Pancreas (tissue), 10 donors: Measurements from ENCODE around the gene CDC27. TPM values are rescaled to one million over a fixed set of nuclear protein-coding genes. Genes with fewer than 3 reads are reported as not detected.
"Not testable (repeated sequence)": the region's sequence is repeated elsewhere in the genome, so short reads cannot be mapped to it uniquely, and the experiment has no call there.

Source experiments
- ATAC-seq, 4 donors: fragments of 200-7000 bp; cut with Tn5 transposase; one replicate each; pipeline versions ENCODE4 v1.8.0 to v1.9.1; 2020; ENCODE audit warnings: mild to moderate bottlenecking in 4 of 4, moderate library complexity in 4 of 4
- DNase-seq, 6 donors: peaks; one replicate each; pipeline ENCODE4 v3.0.0-alpha.2; 2020
- FAIRE-seq: peaks from 2 replicates; lab custom pipeline; 2012; peaks lifted over from hg19 to GRCh38; lab: Jason Lieb, UNC
- H3K27ac ChIP-seq, 4 donors: fragments of 200-600 bp; sonication (generic); 1 replicate in 3 of 4; 2 replicates in 1 of 4; pipeline versions ENCODE4 v1.5.0 to v1.8.0; 2020
- H3K27me3 ChIP-seq, 4 donors: fragments of 200-600 bp; one replicate each; pipeline ENCODE4 v1.8.0; 2021
- H3K36me3 ChIP-seq, 3 donors: fragments of 200-600 bp; sonication (generic) in 1 of 3; one replicate each; pipeline versions ENCODE4 v1.5.0 to v1.8.0; 2020 to 2021
- H3K4me1 ChIP-seq, 3 donors: fragments of 200-600 bp; one replicate each; pipeline ENCODE4 v1.8.0; 2021
- H3K4me3 ChIP-seq, 4 donors: fragments of 200-600 bp; sonication (generic) in 2 of 4; one replicate each; pipeline versions ENCODE4 v1.5.0 to v1.8.0; 2020 to 2021
- H3K9me3 ChIP-seq, 4 donors: fragments of 200-600 bp; one replicate each; pipeline ENCODE4 v1.8.0; 2021
- WGBS, 2 donors: extraction: QIAGEN DNeasy Blood & Tissue Kit; methylation state at CpG; one replicate each; pipeline ENCODE4 v1.1.7; 2013; 5-methylcytosine and 5-hydroxymethylcytosine counted together
- intact Hi-C, 3 donors: fragments of 100-400 bp; cut with DNase I; formaldehyde crosslinking; loops; one replicate each; pipeline versions ENCODE4 v1.11.1 to v1.14.2; 2022
- polyA plus RNA-seq, 2 donors: library from polyadenylated mRNA; stranded (reverse); fragments of 200-250 nt; gene quantifications; one replicate each; pipeline ENCODE4 v1.2.3, GENCODE V29; 2013
- total RNA-seq, 6 donors: library from RNA; stranded (reverse); fragmentation: NEBNext Ultra II Directional in 4 of 6; extraction: Animal tissue kit (Norgen Biotek cat#: 25700) in 4 of 6; gene quantifications; one replicate each; pipeline versions ENCODE4 v1.2.1 to v1.2.4, GENCODE V29; 2021 to 2023
- TF ChIP-seq, protein P1 (sequence below), 4 donors: fragments of 200-600 bp; sonication (generic) in 3 of 4; IDR thresholded peaks; one replicate each; pipeline versions ENCODE4 v1.5.0 to v1.8.0; 2021; ENCODE audit warnings: antibody characterized with exemption in 4 of 4
- donor health status: healthy with polysubstance abuse.
- donor health status: DM: no; HTN: no; CAD: no; lungs with moderate emphysema.
- donor health status: DM: no; HTN: no; CAD: no.
- donor health status: control.
- donor health status: control.
- donor health status: Bipolar disorder and iron deficiency.
- donor health status: DM: yes; HTN: yes; CAD: no.
- donor health status: DM: no; HTN: no; CAD: no.
- donor health status: DM: no; HTN: no; CAD: no.
- donor health status: DM: yes; HTN: yes; CAD: no.

CDC27 gene
- total and polyA plus RNA-seq, 8 donors, result 6.5 to 42.7 (median 26.3) TPM

GRCh38 chr17:47224966-47225365, 35.9 kb upstream of the CDC27 start:
- no peak for FAIRE-seq
- Histone ChIP-seq H3K4me1 (peaks cover 0 to 18% (median 6%) of the 10 kb centered on the region in 3 donors), H3K4me3 (no peak overlapping the region), H3K36me3 (no peaks in the 10 kb centered on the region), H3K27ac (peak overlapping the region in 2 of 4 donors; percentile 33 to 59), H3K9me3 (no peaks in the 10 kb centered on the region), H3K27me3 (no peaks in the 10 kb centered on the region)
- DNase-seq, result no peak
- intact Hi-C loops, result loop anchor here in 1 of 3 donors (5.0 kb wide), 1 partner anchor 87 kb away; no protein-coding TSS in a partner anchor
- TF ChIP-seq, protein P1, sequence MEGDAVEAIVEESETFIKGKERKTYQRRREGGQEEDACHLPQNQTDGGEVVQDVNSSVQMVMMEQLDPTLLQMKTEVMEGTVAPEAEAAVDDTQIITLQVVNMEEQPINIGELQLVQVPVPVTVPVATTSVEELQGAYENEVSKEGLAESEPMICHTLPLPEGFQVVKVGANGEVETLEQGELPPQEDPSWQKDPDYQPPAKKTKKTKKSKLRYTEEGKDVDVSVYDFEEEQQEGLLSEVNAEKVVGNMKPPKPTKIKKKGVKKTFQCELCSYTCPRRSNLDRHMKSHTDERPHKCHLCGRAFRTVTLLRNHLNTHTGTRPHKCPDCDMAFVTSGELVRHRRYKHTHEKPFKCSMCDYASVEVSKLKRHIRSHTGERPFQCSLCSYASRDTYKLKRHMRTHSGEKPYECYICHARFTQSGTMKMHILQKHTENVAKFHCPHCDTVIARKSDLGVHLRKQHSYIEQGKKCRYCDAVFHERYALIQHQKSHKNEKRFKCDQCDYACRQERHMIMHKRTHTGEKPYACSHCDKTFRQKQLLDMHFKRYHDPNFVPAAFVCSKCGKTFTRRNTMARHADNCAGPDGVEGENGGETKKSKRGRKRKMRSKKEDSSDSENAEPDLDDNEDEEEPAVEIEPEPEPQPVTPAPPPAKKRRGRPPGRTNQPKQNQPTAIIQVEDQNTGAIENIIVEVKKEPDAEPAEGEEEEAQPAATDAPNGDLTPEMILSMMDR (IDR thresholded peaks at IDR 0.05), result no peak
- 67 to 68% methylated on average over 1 of the region's 1 CpG for WGBS, 2 donors
- peak in 1 of 4 donors; percentile 6 for ATAC-seq

DNA sequence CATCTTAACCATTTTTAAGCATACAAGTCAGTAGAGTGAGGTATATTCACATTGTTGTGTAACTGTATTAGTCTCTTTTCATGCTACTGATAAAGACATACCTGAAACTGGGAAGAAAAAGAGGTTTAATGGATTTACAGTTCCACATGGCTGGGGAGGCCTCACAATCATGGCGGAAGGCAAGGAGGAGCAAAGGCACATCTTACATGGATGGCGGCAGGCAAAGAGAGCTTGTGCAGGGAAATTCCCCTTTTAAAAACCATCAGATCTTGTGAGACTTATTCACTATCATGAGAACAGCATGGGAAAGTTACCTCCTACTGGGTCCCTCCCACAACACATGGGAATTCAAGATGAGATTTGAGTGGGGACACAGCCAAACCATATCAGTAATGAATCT, 35.0 kb upstream of the CDC27 start:
- ATAC-seq, H3K36me3 ChIP-seq, FAIRE-seq, H3K27ac ChIP-seq, H3K9me3 ChIP-seq, intact Hi-C loops, H3K4me3 ChIP-seq, DNase-seq, H3K27me3 ChIP-seq: not testable (repeated sequence)
- H3K4me1 ChIP-seq, result peaks cover 0 to 17% (median 5%) of the 10 kb centered on the region in 3 donors
- WGBS, 2 donors, result 96 to 99% methylated on average over 2 of the region's 2 CpGs

GRCh38 chr17:47223460-47223859, 34.4 kb upstream of the CDC27 start:
- Histone ChIP-seq H3K27ac (no peak overlapping the region), H3K27me3 (no peaks in the 10 kb centered on the region), H3K4me1 (peaks cover 0 to 17% (median 5%) of the 10 kb centered on the region in 3 donors), H3K4me3 (no peak overlapping the region), H3K9me3 (no peaks in the 10 kb centered on the region), H3K36me3 (no peaks in the 10 kb centered on the region)
- 44 to 58% methylated on average over 5 of the region's 5 CpGs for WGBS, 2 donors
- ATAC-seq (peak in 1 of 4 donors; percentile 25), DNase-seq (no peak), FAIRE-seq (no peak)
- intact Hi-C loops, result no loop called here
- TF ChIP-seq, protein P1 (IDR thresholded peaks at IDR 0.05), result no peak

GRCh38 chr17:47223007-47223406, 33.9 kb upstream of the CDC27 start:
- no peak for ATAC-seq
- no peak for DNase-seq
- intact Hi-C loops, result no loop called here
- no peaks in the 10 kb centered on the region for H3K36me3 ChIP-seq
- no peaks in the 10 kb centered on the region for H3K9me3 ChIP-seq
- no peak overlapping the region for H3K27ac ChIP-seq
- TF ChIP-seq, protein P1 (IDR thresholded peaks at IDR 0.05), result no peak
- 81 to 95% methylated on average over 3 of the region's 3 CpGs for WGBS, 2 donors
- FAIRE-seq, result no peak
- H3K27me3 ChIP-seq, result no peaks in the 10 kb centered on the region
- H3K4me3 ChIP-seq, result no peak overlapping the region
- peaks cover 0 to 17% (median 5%) of the 10 kb centered on the region in 3 donors for H3K4me1 ChIP-seq

DNA sequence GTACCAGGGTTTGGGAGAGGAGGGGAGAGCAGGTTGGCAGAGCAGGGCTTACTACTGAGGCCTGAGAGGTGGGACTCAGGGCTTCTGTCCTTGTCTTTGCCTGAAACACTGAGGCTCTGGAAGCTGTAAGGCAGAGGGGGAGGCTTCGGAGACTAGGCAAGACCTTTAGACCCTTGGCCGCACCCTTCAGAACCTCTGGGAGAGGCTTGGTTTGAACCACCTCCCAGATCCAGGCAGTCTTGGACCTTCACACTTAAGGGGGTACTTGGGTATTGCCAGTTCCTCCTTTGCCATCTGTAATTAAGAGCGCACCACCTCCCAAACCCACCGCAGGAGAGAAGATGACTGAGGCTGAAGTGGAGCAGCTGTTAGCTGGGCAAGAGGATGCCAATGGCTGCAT, 33.0 kb upstream of the CDC27 start:
- no peak for ATAC-seq
- intact Hi-C loops, result no loop called here
- WGBS, 2 donors, result 90 to 94% methylated on average over 4 of the region's 4 CpGs
- TF ChIP-seq, protein P1 (IDR thresholded peaks at IDR 0.05), result no peak
- Histone ChIP-seq H3K4me3 (no peak overlapping the region), H3K4me1 (peaks cover 0 to 17% (median 5%) of the 10 kb centered on the region in 3 donors), H3K9me3 (no peaks in the 10 kb centered on the region), H3K27me3 (no peaks in the 10 kb centered on the region), H3K36me3 (no peaks in the 10 kb centered on the region), H3K27ac (no peak overlapping the region)
- no peak for FAIRE-seq
- DNase-seq, result no peak
